ENCODE results near the gene ZSWIM4. TPM values are rescaled to one million over a fixed set of nuclear protein-coding genes. Genes with fewer than 3 reads are reported as not detected.
A peak's percentile ranks its signal among the peaks of the same experiment; 100 is the strongest.

Gene ZSWIM4
- total and polyA plus RNA-seq, 2 of the 13 experiments (the other 11 are each of a cell fraction or from before 2014, with no cell fraction given): 0.33 to 0.86 TPM

DNA sequence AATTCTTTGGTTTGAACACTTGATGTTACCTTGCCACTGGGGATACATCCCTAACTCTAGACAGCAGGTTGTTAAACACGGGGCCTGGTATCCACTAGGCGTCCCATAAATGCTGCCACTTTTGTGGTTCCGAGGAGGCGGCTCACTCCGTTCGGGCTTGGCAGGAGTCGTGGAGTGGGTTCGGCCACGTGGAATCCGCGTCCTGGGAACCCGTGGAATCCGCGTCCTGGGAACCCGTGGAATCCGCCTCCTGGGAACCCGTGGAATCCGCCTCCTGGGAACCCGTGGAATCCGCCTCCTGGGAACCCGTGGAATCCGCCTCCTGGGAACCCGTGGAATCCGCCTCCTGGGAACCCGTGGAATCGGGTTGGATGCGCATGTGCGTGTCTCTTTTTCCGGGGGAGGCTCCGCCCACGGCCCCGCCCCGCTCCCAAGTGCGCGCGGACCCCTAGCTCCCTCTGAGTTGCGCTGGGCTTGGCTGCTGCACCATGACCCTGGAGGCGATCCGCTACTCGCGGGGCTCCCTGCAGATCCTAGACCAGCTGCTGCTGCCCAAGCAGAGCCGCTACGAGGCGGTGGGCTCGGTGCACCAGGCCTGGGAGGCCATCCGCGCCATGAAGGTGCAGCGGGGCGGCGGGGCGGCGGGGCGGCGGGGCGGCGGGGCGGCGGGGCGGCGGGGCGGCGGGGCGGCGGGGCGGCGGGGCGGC, 31.0 kb upstream of the ZSWIM4 start, which contains the start of gene MRI1 (continued):
- TF ChIP-seq ZNF556 (CRISPR knock-in tag; IDR thresholded peaks at IDR 0.05; ENCODE audit: borderline replicate concordance) (no peak; the same call in 1 of the 2 replicates), MEIS2 (CRISPR knock-in tag; IDR thresholded peaks at IDR 0.05) (no peak), KAT7 (CRISPR knock-in tag; IDR thresholded peaks at IDR 0.05; ENCODE audit: borderline replicate concordance) (peak; percentile 33; the same call in 1 of the 2 replicates), CENPT (CRISPR knock-in tag; IDR thresholded peaks at IDR 0.05; ENCODE audit: low read depth) (no peak), ZNF264 (CRISPR knock-in tag; IDR thresholded peaks at IDR 0.05) (no peak), DPF2 (CRISPR knock-in tag; IDR thresholded peaks at IDR 0.05; ENCODE audit: borderline replicate concordance, low read depth) (no peak), RBM22 (optimal IDR thresholded peaks at IDR 0.05; ENCODE audit: low read length) (peak; percentile 48), SOX13 (IDR thresholded peaks at IDR 0.05) (no peak), SOX13 (CRISPR knock-in tag; conservative IDR thresholded peaks at IDR 0.05 in 1 of 2, IDR thresholded peaks at IDR 0.05 in 1 of 2) (no peak), MZF1 (CRISPR knock-in tag; IDR thresholded peaks at IDR 0.05; ENCODE audit: borderline replicate concordance) (no peak), NONO (IDR thresholded peaks at IDR 0.05) (no peak), NONO (CRISPR knock-in tag; conservative IDR thresholded peaks at IDR 0.05) (0 out of 2 replicates have a peak, but pooled peaks have one; percentile 59)
- TF ChIP-seq, protein P1, sequence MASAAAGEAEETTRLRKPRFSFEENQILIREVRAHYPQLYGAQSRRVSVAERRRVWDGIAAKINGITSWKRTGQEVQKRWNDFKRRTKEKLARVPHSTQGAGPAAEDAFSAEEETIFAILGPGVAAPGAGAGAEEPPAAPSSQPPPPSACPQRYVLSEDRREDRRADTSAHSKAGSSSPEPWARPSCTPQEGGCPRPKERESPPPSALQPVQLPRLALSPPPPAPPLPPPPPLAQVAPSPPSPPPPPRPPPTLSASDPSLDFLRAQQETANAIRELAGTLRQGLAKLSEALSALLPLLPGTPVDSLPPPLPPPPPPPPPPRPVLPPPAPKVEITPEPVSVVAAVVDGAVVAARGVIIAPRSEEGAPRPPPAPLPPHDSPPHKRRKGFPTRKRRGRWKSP (CRISPR knock-in tag; IDR thresholded peaks at IDR 0.05): peak; percentile 12; the same call in 1 of the 2 replicates
- TF ChIP-seq, protein P2, sequence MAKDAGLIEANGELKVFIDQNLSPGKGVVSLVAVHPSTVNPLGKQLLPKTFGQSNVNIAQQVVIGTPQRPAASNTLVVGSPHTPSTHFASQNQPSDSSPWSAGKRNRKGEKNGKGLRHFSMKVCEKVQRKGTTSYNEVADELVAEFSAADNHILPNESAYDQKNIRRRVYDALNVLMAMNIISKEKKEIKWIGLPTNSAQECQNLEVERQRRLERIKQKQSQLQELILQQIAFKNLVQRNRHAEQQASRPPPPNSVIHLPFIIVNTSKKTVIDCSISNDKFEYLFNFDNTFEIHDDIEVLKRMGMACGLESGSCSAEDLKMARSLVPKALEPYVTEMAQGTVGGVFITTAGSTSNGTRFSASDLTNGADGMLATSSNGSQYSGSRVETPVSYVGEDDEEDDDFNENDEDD (CRISPR knock-in tag; IDR thresholded peaks at IDR 0.05; ENCODE audit: borderline replicate concordance): peak; percentile 12; the same call in 1 of the 2 replicates
- TF ChIP-seq, protein P3, sequence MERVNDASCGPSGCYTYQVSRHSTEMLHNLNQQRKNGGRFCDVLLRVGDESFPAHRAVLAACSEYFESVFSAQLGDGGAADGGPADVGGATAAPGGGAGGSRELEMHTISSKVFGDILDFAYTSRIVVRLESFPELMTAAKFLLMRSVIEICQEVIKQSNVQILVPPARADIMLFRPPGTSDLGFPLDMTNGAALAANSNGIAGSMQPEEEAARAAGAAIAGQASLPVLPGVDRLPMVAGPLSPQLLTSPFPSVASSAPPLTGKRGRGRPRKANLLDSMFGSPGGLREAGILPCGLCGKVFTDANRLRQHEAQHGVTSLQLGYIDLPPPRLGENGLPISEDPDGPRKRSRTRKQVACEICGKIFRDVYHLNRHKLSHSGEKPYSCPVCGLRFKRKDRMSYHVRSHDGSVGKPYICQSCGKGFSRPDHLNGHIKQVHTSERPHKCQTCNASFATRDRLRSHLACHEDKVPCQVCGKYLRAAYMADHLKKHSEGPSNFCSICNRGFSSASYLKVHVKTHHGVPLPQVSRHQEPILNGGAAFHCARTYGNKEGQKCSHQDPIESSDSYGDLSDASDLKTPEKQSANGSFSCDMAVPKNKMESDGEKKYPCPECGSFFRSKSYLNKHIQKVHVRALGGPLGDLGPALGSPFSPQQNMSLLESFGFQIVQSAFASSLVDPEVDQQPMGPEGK (CRISPR knock-in tag; IDR thresholded peaks at IDR 0.05): no peak
- TF ChIP-seq, protein P4, sequence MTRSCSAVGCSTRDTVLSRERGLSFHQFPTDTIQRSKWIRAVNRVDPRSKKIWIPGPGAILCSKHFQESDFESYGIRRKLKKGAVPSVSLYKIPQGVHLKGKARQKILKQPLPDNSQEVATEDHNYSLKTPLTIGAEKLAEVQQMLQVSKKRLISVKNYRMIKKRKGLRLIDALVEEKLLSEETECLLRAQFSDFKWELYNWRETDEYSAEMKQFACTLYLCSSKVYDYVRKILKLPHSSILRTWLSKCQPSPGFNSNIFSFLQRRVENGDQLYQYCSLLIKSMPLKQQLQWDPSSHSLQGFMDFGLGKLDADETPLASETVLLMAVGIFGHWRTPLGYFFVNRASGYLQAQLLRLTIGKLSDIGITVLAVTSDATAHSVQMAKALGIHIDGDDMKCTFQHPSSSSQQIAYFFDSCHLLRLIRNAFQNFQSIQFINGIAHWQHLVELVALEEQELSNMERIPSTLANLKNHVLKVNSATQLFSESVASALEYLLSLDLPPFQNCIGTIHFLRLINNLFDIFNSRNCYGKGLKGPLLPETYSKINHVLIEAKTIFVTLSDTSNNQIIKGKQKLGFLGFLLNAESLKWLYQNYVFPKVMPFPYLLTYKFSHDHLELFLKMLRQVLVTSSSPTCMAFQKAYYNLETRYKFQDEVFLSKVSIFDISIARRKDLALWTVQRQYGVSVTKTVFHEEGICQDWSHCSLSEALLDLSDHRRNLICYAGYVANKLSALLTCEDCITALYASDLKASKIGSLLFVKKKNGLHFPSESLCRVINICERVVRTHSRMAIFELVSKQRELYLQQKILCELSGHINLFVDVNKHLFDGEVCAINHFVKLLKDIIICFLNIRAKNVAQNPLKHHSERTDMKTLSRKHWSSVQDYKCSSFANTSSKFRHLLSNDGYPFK (CRISPR knock-in tag; IDR thresholded peaks at IDR 0.05; ENCODE audit: borderline replicate concordance): peak; percentile 38; the same call in 1 of the 2 replicates
- TF ChIP-seq, protein P5, sequence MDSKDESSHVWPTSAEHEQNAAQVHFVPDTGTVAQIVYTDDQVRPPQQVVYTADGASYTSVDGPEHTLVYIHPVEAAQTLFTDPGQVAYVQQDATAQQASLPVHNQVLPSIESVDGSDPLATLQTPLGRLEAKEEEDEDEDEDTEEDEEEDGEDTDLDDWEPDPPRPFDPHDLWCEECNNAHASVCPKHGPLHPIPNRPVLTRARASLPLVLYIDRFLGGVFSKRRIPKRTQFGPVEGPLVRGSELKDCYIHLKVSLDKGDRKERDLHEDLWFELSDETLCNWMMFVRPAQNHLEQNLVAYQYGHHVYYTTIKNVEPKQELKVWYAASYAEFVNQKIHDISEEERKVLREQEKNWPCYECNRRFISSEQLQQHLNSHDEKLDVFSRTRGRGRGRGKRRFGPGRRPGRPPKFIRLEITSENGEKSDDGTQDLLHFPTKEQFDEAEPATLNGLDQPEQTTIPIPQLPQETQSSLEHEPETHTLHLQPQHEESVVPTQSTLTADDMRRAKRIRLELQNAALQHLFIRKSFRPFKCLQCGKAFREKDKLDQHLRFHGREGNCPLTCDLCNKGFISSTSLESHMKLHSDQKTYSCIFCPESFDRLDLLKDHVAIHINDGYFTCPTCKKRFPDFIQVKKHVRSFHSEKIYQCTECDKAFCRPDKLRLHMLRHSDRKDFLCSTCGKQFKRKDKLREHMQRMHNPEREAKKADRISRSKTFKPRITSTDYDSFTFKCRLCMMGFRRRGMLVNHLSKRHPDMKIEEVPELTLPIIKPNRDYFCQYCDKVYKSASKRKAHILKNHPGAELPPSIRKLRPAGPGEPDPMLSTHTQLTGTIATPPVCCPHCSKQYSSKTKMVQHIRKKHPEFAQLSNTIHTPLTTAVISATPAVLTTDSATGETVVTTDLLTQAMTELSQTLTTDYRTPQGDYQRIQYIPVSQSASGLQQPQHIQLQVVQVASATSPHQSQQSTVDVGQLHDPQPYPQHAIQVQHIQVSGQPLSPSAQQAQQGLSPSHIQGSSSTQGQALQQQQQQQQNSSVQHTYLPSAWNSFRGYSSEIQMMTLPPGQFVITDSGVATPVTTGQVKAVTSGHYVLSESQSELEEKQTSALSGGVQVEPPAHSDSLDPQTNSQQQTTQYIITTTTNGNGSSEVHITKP (CRISPR knock-in tag; IDR thresholded peaks at IDR 0.05; ENCODE audit: low read depth): 0 out of 2 replicates have a peak, but pooled peaks have one; percentile 33
